ENCODE measurements around the gene KIAA1328. TPM values are rescaled to one million over a fixed set of nuclear protein-coding genes. Genes with fewer than 3 reads are reported as not detected.

The KIAA1328 gene
- total RNA-seq, 1 donor from 2014 or later, result 11.9 TPM

- TF ChIP-seq CTCF (IDR thresholded peaks at IDR 0.05), result no peak
- Histone ChIP-seq H3K9me3 (peaks cover under 1% of the 10 kb centered on the region), H3K4me3 (no peak overlapping the region), H3K27ac (no peak overlapping the region), H3K36me3 (no peaks in the 10 kb centered on the region), H3K4me1 (no peaks in the 10 kb centered on the region), H3K27me3 (no peaks in the 10 kb centered on the region)
- intact Hi-C loops (cut with DNase I), result no loop called here
- ATAC-seq (no peak), DNase-seq (no peak)
Measured at GRCh38 chr18:37033419-37033818, 204.5 kb downstream of the KIAA1328 start.

- no peaks in the 10 kb centered on the region for H3K4me1 ChIP-seq
- no peaks in the 10 kb centered on the region for H3K27me3 ChIP-seq
- peaks cover 15% of the 10 kb centered on the region for H3K9me3 ChIP-seq
- no peak for ATAC-seq
- no peaks in the 10 kb centered on the region for H3K36me3 ChIP-seq
- no peak for TF ChIP-seq CTCF (IDR thresholded peaks at IDR 0.05)
- intact Hi-C loops (cut with DNase I), result no loop called here
- no peak overlapping the region for H3K27ac ChIP-seq
- DNase-seq, result no peak
- H3K4me3 ChIP-seq, result no peak overlapping the region
Measured at GRCh38 chr18:37042381-37042780, 213.5 kb downstream of the KIAA1328 start.

- Histone ChIP-seq H3K27ac (no peak overlapping the region), H3K9me3 (no peaks in the 10 kb centered on the region), H3K36me3 (no peaks in the 10 kb centered on the region), H3K4me3 (no peak overlapping the region), H3K27me3 (no peaks in the 10 kb centered on the region), H3K4me1 (no peaks in the 10 kb centered on the region)
- TF ChIP-seq CTCF (IDR thresholded peaks at IDR 0.05), result no peak
- intact Hi-C loops (cut with DNase I), result no loop called here
- no peak for ATAC-seq
- DNase-seq, result no peak
Measured at GRCh38 chr18:37055137-37055802, 226.3 kb downstream of the KIAA1328 start.

GRCh38 chr18:37064187-37064586 lies 235.3 kb downstream of the KIAA1328 start:
- intact Hi-C loops (cut with DNase I), result no loop called here
- no peaks in the 10 kb centered on the region for H3K36me3 ChIP-seq
- no peaks in the 10 kb centered on the region for H3K9me3 ChIP-seq
- H3K27me3 ChIP-seq, result no peaks in the 10 kb centered on the region
- no peak for ATAC-seq
- TF ChIP-seq CTCF (IDR thresholded peaks at IDR 0.05), result no peak
- no peak overlapping the region for H3K4me3 ChIP-seq
- H3K27ac ChIP-seq, result no peak overlapping the region
- DNase-seq, result no peak
- H3K4me1 ChIP-seq, result no peaks in the 10 kb centered on the region

GRCh38 chr18:37065254-37065653 lies 236.3 kb downstream of the KIAA1328 start:
- DNase-seq (no peak), ATAC-seq (no peak)
- Histone ChIP-seq H3K4me3 (no peak overlapping the region), H3K4me1 (no peaks in the 10 kb centered on the region), H3K27me3 (no peaks in the 10 kb centered on the region), H3K9me3 (no peaks in the 10 kb centered on the region), H3K36me3 (no peaks in the 10 kb centered on the region), H3K27ac (no peak overlapping the region)
- intact Hi-C loops (cut with DNase I), result no loop called here
- TF ChIP-seq CTCF (IDR thresholded peaks at IDR 0.05), result no peak

- Histone ChIP-seq H3K4me3 (no peak overlapping the region), H3K4me1 (no peaks in the 10 kb centered on the region), H3K9me3 (no peaks in the 10 kb centered on the region), H3K27me3 (no peaks in the 10 kb centered on the region), H3K36me3 (no peaks in the 10 kb centered on the region), H3K27ac (no peak overlapping the region)
- no peak for ATAC-seq
- DNase-seq, result no peak
- intact Hi-C loops (cut with DNase I), result no loop called here
- TF ChIP-seq CTCF (IDR thresholded peaks at IDR 0.05), result no peak
Measured at GRCh38 chr18:37084912-37085311, 256.0 kb downstream of the KIAA1328 start.

Data from upper lobe of right lung (tissue), 1 donor.